ENCODE results near the gene UNC45B.
A peak's percentile ranks its signal among the peaks of the same experiment; 100 is the strongest.

The UNC45B gene

DNA sequence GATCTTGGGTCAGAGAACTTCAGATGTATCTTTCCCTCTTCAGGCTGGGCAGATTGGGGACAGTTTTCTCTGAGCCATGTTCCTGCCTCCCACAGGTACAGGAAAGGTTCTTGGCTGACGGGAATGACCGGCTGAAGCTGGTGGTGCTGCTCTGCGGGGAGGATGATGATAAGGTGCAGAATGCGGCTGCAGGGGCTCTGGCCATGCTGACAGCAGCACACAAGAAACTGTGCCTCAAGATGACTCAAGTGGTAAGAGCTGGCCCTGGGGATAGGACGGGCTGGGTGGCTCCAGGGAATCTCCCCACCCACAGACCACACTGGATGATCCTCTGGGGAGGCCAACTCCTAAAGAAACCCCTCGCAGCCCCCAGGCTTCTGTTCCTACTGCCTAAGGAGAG, 35.7 kb downstream of the UNC45B start:
- Histone ChIP-seq H3K4me3 (ENCODE audit: control insufficient read depth in 1 of 7, extremely low read depth in 1 of 7, insufficient read depth in 4 of 7, low read depth in 2 of 7, low read length in 6 of 7) (no peak overlapping the region), H3K27me3 (replicated peaks in 2 of 5; ENCODE audit: control insufficient read depth in 4 of 5, insufficient read depth in 5 of 5, low read length in 4 of 5) (peaks cover 0 to 32% (median 7%) of the 10 kb centered on the region in 5 experiments), H3K9me3 (ENCODE audit: control extremely low read depth in 1 of 5, control insufficient read depth in 4 of 5, insufficient read depth in 2 of 5, low read depth in 1 of 5, low read length in 4 of 5) (peaks cover 0 to 2% (median 0%) of the 10 kb centered on the region in 5 experiments), H3K4me1 (ENCODE audit: control extremely low read depth in 1 of 4, control insufficient read depth in 4 of 4, insufficient read depth in 4 of 4, low read length in 3 of 4) (no peaks in the 10 kb centered on the region), H3K27ac (ENCODE audit: insufficient read depth in 1 of 2, low read depth in 1 of 2, low read length in 2 of 2, poor library complexity in 1 of 2, severe bottlenecking in 2 of 2) (no peak overlapping the region), H3K36me3 (ENCODE audit: control insufficient read depth in 4 of 4, insufficient read depth in 4 of 4, low read length in 3 of 4) (no peaks in the 10 kb centered on the region)
- CTCF ChIA-PET: interaction anchor here (0.7 to 1.2 kb wide), 2 partner anchors 27 to 350 kb away, joined by 3 read pairs; no protein-coding TSS in a partner anchor
- POLR2A ChIA-PET: interaction anchor here (0.5 kb wide), 1 partner anchor 29 kb away, joined by 3 read pairs; no protein-coding TSS in a partner anchor
- WGBS (ENCODE audit: insufficient coverage): 97% methylated on average over 4 of the region's 6 CpGs
- DNase-seq: no peak

DNA sequence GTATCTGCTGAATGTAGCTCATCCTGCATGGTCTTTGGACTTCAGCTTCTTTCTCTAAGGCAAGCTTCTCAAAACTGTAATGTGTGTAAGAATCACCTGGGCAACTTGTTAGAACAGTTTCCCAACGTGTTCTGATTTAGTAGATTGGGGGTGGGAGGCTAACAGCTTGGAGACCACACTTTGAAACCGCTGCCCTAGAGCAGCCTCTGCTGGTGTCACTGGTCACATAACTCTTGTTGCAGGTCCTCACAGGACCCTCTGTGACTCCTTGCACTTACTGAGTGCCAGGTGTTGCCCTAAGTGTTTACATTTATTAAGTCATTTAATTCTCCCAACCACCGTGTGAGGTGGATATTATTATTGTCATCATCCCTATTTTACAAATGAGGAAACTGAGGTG, 36.7 kb downstream of the UNC45B start:
- DNase-seq: no peak
- CTCF ChIA-PET: no interaction called here
- no peaks in the 10 kb centered on the region for H3K4me1 ChIP-seq (ENCODE audit: control extremely low read depth in 1 of 4, control insufficient read depth in 4 of 4, insufficient read depth in 4 of 4, low read length in 3 of 4)
- no peak overlapping the region for H3K4me3 ChIP-seq (ENCODE audit: control insufficient read depth in 1 of 7, extremely low read depth in 1 of 7, insufficient read depth in 4 of 7, low read depth in 2 of 7, low read length in 6 of 7)
- H3K27me3 ChIP-seq (replicated peaks in 2 of 5; ENCODE audit: control insufficient read depth in 4 of 5, insufficient read depth in 5 of 5, low read length in 4 of 5): peaks cover 0 to 32% (median 7%) of the 10 kb centered on the region in 5 experiments
- H3K27ac ChIP-seq (ENCODE audit: insufficient read depth in 1 of 2, low read depth in 1 of 2, low read length in 2 of 2, poor library complexity in 1 of 2, severe bottlenecking in 2 of 2): no peak overlapping the region
- 69% methylated on average over 2 of the region's 3 CpGs for WGBS (ENCODE audit: insufficient coverage)
- POLR2A ChIA-PET: no interaction called here
- H3K36me3 ChIP-seq (ENCODE audit: control insufficient read depth in 4 of 4, insufficient read depth in 4 of 4, low read length in 3 of 4): no peaks in the 10 kb centered on the region
- H3K9me3 ChIP-seq (ENCODE audit: control extremely low read depth in 1 of 5, control insufficient read depth in 4 of 5, insufficient read depth in 2 of 5, low read depth in 1 of 5, low read length in 4 of 5): peaks cover 0 to 2% (median 0%) of the 10 kb centered on the region in 5 experiments

DNA sequence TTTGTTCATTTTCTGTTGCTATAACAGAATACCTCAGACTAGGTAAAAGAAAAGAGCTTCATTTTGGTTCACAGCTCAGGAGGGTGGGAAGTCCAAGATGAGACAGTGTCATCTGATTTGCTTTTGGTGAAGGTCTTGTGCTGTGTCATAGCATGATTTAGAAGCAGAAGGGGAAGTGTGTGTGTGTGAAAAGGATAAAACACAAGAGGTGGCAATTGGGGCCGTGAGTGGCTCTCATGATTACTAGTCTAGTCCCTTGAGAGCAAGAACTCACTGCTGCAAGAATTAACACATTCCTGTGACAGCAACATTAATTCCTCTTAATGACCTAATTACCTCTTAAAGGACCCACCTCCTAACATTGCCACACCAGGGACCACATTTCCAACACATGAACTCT, 38.2 kb downstream of the UNC45B start:
- Histone ChIP-seq H3K36me3 (ENCODE audit: control insufficient read depth in 4 of 4, insufficient read depth in 4 of 4, low read length in 3 of 4) (no peaks in the 10 kb centered on the region), H3K27me3 (replicated peaks in 2 of 5; ENCODE audit: control insufficient read depth in 4 of 5, insufficient read depth in 5 of 5, low read length in 4 of 5) (peaks cover 0 to 32% (median 7%) of the 10 kb centered on the region in 5 experiments), H3K4me1 (ENCODE audit: control extremely low read depth in 1 of 4, control insufficient read depth in 4 of 4, insufficient read depth in 4 of 4, low read length in 3 of 4) (no peaks in the 10 kb centered on the region), H3K4me3 (ENCODE audit: control insufficient read depth in 1 of 7, extremely low read depth in 1 of 7, insufficient read depth in 4 of 7, low read depth in 2 of 7, low read length in 6 of 7) (no peak overlapping the region), H3K9me3 (ENCODE audit: control extremely low read depth in 1 of 5, control insufficient read depth in 4 of 5, insufficient read depth in 2 of 5, low read depth in 1 of 5, low read length in 4 of 5) (peaks cover 0 to 2% (median 0%) of the 10 kb centered on the region in 5 experiments), H3K27ac (ENCODE audit: insufficient read depth in 1 of 2, low read depth in 1 of 2, low read length in 2 of 2, poor library complexity in 1 of 2, severe bottlenecking in 2 of 2) (no peak overlapping the region)
- POLR2A ChIA-PET: no interaction called here
- DNase-seq: peak in 2 of 3 donors; percentile 47 to 58
- WGBS (ENCODE audit: insufficient coverage): no CpG with 5 or more reads among the region's 1 CpG
- CTCF ChIA-PET: interaction anchor here (0.6 kb wide), 1 partner anchor 189 kb away, joined by 3 read pairs; no protein-coding TSS in a partner anchor

DNA sequence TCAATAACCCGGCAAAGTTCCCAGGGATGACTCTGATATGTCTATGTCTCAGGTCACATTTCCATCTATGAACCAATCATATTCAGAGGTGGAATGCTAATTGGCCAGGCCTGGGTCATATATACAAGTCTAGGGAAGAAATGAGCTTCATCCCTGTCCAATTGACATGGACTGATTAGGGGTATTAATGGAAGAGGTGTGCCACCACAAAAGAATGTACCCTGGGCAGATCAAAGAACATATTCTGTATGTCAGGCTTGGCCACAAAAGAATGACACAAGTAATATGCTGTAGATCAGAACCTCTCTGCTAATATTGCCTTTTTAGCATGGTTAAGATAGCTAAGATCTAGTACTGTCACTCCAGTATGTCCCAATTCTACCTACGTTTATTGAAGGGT, 39.9 kb downstream of the UNC45B start:
- 100% methylated on average over 1 of the region's 2 CpGs for WGBS (ENCODE audit: insufficient coverage)
- Histone ChIP-seq H3K36me3 (ENCODE audit: control insufficient read depth in 4 of 4, insufficient read depth in 4 of 4, low read length in 3 of 4) (no peaks in the 10 kb centered on the region), H3K27ac (ENCODE audit: insufficient read depth in 1 of 2, low read depth in 1 of 2, low read length in 2 of 2, poor library complexity in 1 of 2, severe bottlenecking in 2 of 2) (no peak overlapping the region), H3K27me3 (replicated peaks in 2 of 5; ENCODE audit: control insufficient read depth in 4 of 5, insufficient read depth in 5 of 5, low read length in 4 of 5) (peaks cover 0 to 29% (median 10%) of the 10 kb centered on the region in 5 experiments), H3K4me3 (ENCODE audit: control insufficient read depth in 1 of 7, extremely low read depth in 1 of 7, insufficient read depth in 4 of 7, low read depth in 2 of 7, low read length in 6 of 7) (no peak overlapping the region), H3K4me1 (ENCODE audit: control extremely low read depth in 1 of 4, control insufficient read depth in 4 of 4, insufficient read depth in 4 of 4, low read length in 3 of 4) (no peaks in the 10 kb centered on the region), H3K9me3 (ENCODE audit: control extremely low read depth in 1 of 5, control insufficient read depth in 4 of 5, insufficient read depth in 2 of 5, low read depth in 1 of 5, low read length in 4 of 5) (peaks cover 0 to 2% (median 0%) of the 10 kb centered on the region in 5 experiments)
- ChIA-PET POLR2A (no interaction called here), CTCF (interaction anchor here (1.0 kb wide), 1 partner anchor 124 kb away, joined by 4 read pairs; no protein-coding TSS in a partner anchor)
- DNase-seq: no peak

DNA sequence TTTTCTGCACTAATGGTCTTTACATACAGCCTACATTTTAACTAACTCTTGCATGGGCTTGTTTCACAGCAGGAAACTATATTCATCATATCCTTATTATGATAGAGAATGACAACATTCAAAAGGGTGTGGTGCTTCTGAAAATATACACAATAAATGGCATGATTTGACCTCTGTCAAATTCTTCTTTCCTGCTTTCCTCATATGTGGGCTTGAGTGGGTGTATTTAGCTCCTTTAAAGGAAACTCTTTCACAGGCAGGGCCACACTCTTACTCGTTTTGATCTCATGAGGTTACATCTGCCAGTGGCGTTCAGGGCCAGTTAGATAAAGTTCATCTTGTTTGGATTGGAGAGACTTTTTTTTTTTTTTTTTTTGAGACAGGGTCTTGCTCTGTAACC, 40.5 kb downstream of the UNC45B start:
- Histone ChIP-seq H3K27me3 (replicated peaks in 2 of 5; ENCODE audit: control insufficient read depth in 4 of 5, insufficient read depth in 5 of 5, low read length in 4 of 5) (peaks cover 0 to 27% (median 8%) of the 10 kb centered on the region in 5 experiments), H3K36me3 (ENCODE audit: control insufficient read depth in 4 of 4, insufficient read depth in 4 of 4, low read length in 3 of 4) (no peaks in the 10 kb centered on the region), H3K4me1 (ENCODE audit: control extremely low read depth in 1 of 4, control insufficient read depth in 4 of 4, insufficient read depth in 4 of 4, low read length in 3 of 4) (no peaks in the 10 kb centered on the region), H3K27ac (ENCODE audit: insufficient read depth in 1 of 2, low read depth in 1 of 2, low read length in 2 of 2, poor library complexity in 1 of 2, severe bottlenecking in 2 of 2) (no peak overlapping the region), H3K9me3 (ENCODE audit: control extremely low read depth in 1 of 5, control insufficient read depth in 4 of 5, insufficient read depth in 2 of 5, low read depth in 1 of 5, low read length in 4 of 5) (peaks cover 0 to 2% (median 0%) of the 10 kb centered on the region in 5 experiments), H3K4me3 (ENCODE audit: control insufficient read depth in 1 of 7, extremely low read depth in 1 of 7, insufficient read depth in 4 of 7, low read depth in 2 of 7, low read length in 6 of 7) (no peak overlapping the region)
- ChIA-PET POLR2A (no interaction called here), CTCF (interaction anchor here (0.6 to 1.0 kb wide), 2 partner anchors 124 to 175 kb away, joined by 3 to 4 read pairs; no protein-coding TSS in a partner anchor)
- no CpG with 5 or more reads among the region's 2 CpGs for WGBS (ENCODE audit: insufficient coverage)
- no peak for DNase-seq

DNA sequence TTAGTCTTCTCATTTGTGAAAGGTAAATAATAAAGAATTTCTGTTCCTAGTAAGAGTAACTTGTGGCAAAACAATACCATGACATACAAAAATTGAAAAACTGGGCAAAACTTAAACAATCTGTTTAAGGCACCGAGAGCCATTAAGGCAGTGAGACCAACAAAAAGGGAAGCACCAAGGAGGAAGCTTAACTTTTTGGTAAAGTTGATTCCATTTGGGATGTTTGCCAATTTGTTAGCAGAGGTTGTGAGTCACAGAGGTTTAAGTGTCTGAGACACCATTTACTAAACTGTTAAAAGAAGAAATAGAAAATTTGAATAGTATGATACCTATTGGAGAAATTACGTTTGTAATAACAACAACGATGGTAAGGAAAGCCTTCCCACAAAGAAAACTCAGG, 41.7 kb downstream of the UNC45B start:
- Histone ChIP-seq H3K9me3 (ENCODE audit: control extremely low read depth in 1 of 5, control insufficient read depth in 4 of 5, insufficient read depth in 2 of 5, low read depth in 1 of 5, low read length in 4 of 5) (no peaks in the 10 kb centered on the region), H3K36me3 (ENCODE audit: control insufficient read depth in 4 of 4, insufficient read depth in 4 of 4, low read length in 3 of 4) (no peaks in the 10 kb centered on the region), H3K27ac (ENCODE audit: insufficient read depth in 1 of 2, low read depth in 1 of 2, low read length in 2 of 2, poor library complexity in 1 of 2, severe bottlenecking in 2 of 2) (no peak overlapping the region), H3K4me3 (ENCODE audit: control insufficient read depth in 1 of 7, extremely low read depth in 1 of 7, insufficient read depth in 4 of 7, low read depth in 2 of 7, low read length in 6 of 7) (no peak overlapping the region), H3K27me3 (replicated peaks in 2 of 5; ENCODE audit: control insufficient read depth in 4 of 5, insufficient read depth in 5 of 5, low read length in 4 of 5) (peaks cover 0 to 20% (median 6%) of the 10 kb centered on the region in 5 experiments), H3K4me1 (ENCODE audit: control extremely low read depth in 1 of 4, control insufficient read depth in 4 of 4, insufficient read depth in 4 of 4, low read length in 3 of 4) (no peaks in the 10 kb centered on the region)
- peak; percentile 63 to 91 (median 91) for DNase-seq
- POLR2A ChIA-PET: no interaction called here
- 52% methylated on average over 3 of the region's 3 CpGs for WGBS (ENCODE audit: insufficient coverage)
- CTCF ChIA-PET: interaction anchor here (1.1 kb wide), 1 partner anchor 58 kb away, joined by 3 read pairs; no protein-coding TSS in a partner anchor

DNA sequence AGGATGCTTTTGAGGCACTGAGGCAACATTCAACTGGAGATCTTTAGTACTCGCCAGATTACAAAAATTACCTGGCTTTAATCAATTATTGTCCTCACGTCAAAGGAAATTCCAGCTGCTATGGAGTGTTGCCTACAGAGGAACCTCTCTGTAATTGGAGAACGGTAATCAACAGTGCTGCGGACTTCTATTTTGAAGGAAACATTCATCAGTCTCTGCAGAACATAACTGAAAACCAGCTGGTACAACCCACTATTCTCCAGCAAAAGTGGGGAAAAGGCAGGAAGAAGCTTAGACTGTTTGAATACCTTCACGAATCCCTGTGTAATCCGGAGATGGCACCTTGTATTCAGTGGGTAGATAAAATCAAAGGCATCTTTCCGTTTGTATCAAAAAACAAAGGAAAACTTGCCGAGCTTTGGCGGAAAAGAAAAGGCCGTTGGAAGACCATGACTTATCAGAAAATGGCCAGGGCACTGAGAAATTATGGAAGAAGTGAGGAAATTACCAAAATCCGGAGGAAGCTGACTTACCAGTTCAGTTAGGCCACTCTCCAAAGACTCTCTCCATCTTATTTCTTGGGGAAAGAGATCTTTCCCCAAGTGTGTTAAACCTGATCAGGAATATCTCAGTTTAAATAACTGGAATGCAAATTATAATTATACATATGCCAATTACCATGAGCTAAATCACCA, 43.5 kb downstream of the UNC45B start:
- no peaks in the 10 kb centered on the region for H3K36me3 ChIP-seq (ENCODE audit: control insufficient read depth in 4 of 4, insufficient read depth in 4 of 4, low read length in 3 of 4)
- H3K9me3 ChIP-seq (ENCODE audit: control extremely low read depth in 1 of 5, control insufficient read depth in 4 of 5, insufficient read depth in 2 of 5, low read depth in 1 of 5, low read length in 4 of 5): peaks cover 0 to 1% (median 0%) of the 10 kb centered on the region in 5 experiments
- WGBS (ENCODE audit: insufficient coverage): 98% methylated on average over 10 of the region's 11 CpGs
- H3K4me3 ChIP-seq (ENCODE audit: control insufficient read depth in 1 of 7, extremely low read depth in 1 of 7, insufficient read depth in 4 of 7, low read depth in 2 of 7, low read length in 6 of 7): no peak overlapping the region
- H3K4me1 ChIP-seq (ENCODE audit: control extremely low read depth in 1 of 4, control insufficient read depth in 4 of 4, insufficient read depth in 4 of 4, low read length in 3 of 4): no peaks in the 10 kb centered on the region
- ChIA-PET CTCF (interaction anchor here (1.1 kb wide), 1 partner anchor 348 kb away, joined by 4 read pairs; no protein-coding TSS in a partner anchor), POLR2A (no interaction called here)
- H3K27me3 ChIP-seq (replicated peaks in 2 of 5; ENCODE audit: control insufficient read depth in 4 of 5, insufficient read depth in 5 of 5, low read length in 4 of 5): peaks cover 0 to 17% (median 2%) of the 10 kb centered on the region in 5 experiments
- H3K27ac ChIP-seq (ENCODE audit: insufficient read depth in 1 of 2, low read depth in 1 of 2, low read length in 2 of 2, poor library complexity in 1 of 2, severe bottlenecking in 2 of 2): no peak overlapping the region
- no peak for DNase-seq

Data from common myeloid progenitor, CD34-positive (primary cell).